SK-N-MC (cell line): Measurements from ENCODE around the gene ASPG.

Source experiments
- EZH2 ChIP-seq: fragments of 200-600 bp; sonication (generic); IDR thresholded peaks from one replicate; pipeline ENCODE4 v1.6.1; 2017; ENCODE audit warnings: antibody characterized with exemption
- POLR2AphosphoS5 ChIP-seq: IDR thresholded peaks from 2 replicates; pipeline ENCODE4 v1.6.1; 2012; ENCODE audit warnings: mild to moderate bottlenecking, low read depth, low read length, borderline replicate concordance

GRCh38 chr14:104041430-104042104 lies 43.9 kb upstream of the ASPG start:
- TF ChIP-seq EZH2: no peak
- no peak for TF ChIP-seq POLR2AphosphoS5
